ENCODE results near the gene FERMT1. TPM values are rescaled to one million over a fixed set of nuclear protein-coding genes. Genes with fewer than 3 reads are reported as not detected.

The FERMT1 gene
- total RNA-seq, 2 donors from 2014 or later: 3.5 to 4.1 TPM

GRCh38 chr20:6046432-6046831 lies 76.4 kb downstream of the FERMT1 start:
- H3K4me3 ChIP-seq (ENCODE audit: low read length): no peak overlapping the region
- Mint-ChIP-seq H3K4me3 (no peak overlapping the region), H3K4me1 (no peaks in the 10 kb centered on the region), H3K9me3 (no peaks in the 10 kb centered on the region), H3K27ac (no peak overlapping the region), H3K36me3 (ENCODE audit: low read depth) (peaks cover 16% of the 10 kb centered on the region), H3K27me3 (ENCODE audit: insufficient read depth) (peaks cover 33% of the 10 kb centered on the region)
- TF ChIP-seq CTCF (conservative IDR thresholded peaks at IDR 0.05): no peak
- H3K4me1 ChIP-seq (ENCODE audit: control insufficient read depth, insufficient read depth, low read length): no peaks in the 10 kb centered on the region
- no peaks in the 10 kb centered on the region for H3K36me3 ChIP-seq (ENCODE audit: control insufficient read depth, insufficient read depth, low read length)
- no peak for DNase-seq
- H3K27me3 ChIP-seq (ENCODE audit: control insufficient read depth, insufficient read depth, low read length, poor library complexity, severe bottlenecking): peaks cover 15% of the 10 kb centered on the region
- H3K9ac ChIP-seq (ENCODE audit: extremely low read depth, low read length, poor library complexity, severe bottlenecking): no peak overlapping the region
- H3K9me3 ChIP-seq (ENCODE audit: control insufficient read depth, low read length): no peaks in the 10 kb centered on the region
- no peak overlapping the region for H3K27ac ChIP-seq (ENCODE audit: low read depth, low read length)
- WGBS, 2 experiments (ENCODE audit: insufficient coverage in 1 of 2, insufficient read length in 1 of 2): 94 to 100% methylated on average over 1 of the region's 1 CpG

GRCh38 chr20:6045566-6045965 lies 77.3 kb downstream of the FERMT1 start:
- no peak for TF ChIP-seq CTCF (conservative IDR thresholded peaks at IDR 0.05)
- H3K9me3 Mint-ChIP-seq: no peaks in the 10 kb centered on the region
- no peak overlapping the region for H3K4me3 Mint-ChIP-seq
- Histone ChIP-seq H3K9me3 (ENCODE audit: control insufficient read depth, low read length) (no peaks in the 10 kb centered on the region), H3K4me1 (ENCODE audit: control insufficient read depth, insufficient read depth, low read length) (no peaks in the 10 kb centered on the region), H3K36me3 (ENCODE audit: control insufficient read depth, insufficient read depth, low read length) (peaks cover 2% of the 10 kb centered on the region), H3K27ac (ENCODE audit: low read depth, low read length) (no peak overlapping the region), H3K9ac (ENCODE audit: extremely low read depth, low read length, poor library complexity, severe bottlenecking) (no peak overlapping the region), H3K4me3 (ENCODE audit: low read length) (no peak overlapping the region), H3K27me3 (ENCODE audit: control insufficient read depth, insufficient read depth, low read length, poor library complexity, severe bottlenecking) (peaks cover 6% of the 10 kb centered on the region)
- DNase-seq: no peak
- H3K27me3 Mint-ChIP-seq (ENCODE audit: insufficient read depth): peaks cover 24% of the 10 kb centered on the region
- no peaks in the 10 kb centered on the region for H3K4me1 Mint-ChIP-seq
- H3K27ac Mint-ChIP-seq: no peak overlapping the region
- peaks cover 18% of the 10 kb centered on the region for H3K36me3 Mint-ChIP-seq (ENCODE audit: low read depth)

GRCh38 chr20:6044115-6044514 lies 78.7 kb downstream of the FERMT1 start:
- peaks cover 11% of the 10 kb centered on the region for H3K27me3 Mint-ChIP-seq (ENCODE audit: insufficient read depth)
- H3K4me3 ChIP-seq (ENCODE audit: low read length): no peak overlapping the region
- H3K27ac ChIP-seq (ENCODE audit: low read depth, low read length): no peak overlapping the region
- TF ChIP-seq CTCF (conservative IDR thresholded peaks at IDR 0.05): no peak
- H3K4me3 Mint-ChIP-seq: no peak overlapping the region
- H3K36me3 Mint-ChIP-seq (ENCODE audit: low read depth): peaks cover 26% of the 10 kb centered on the region
- no peaks in the 10 kb centered on the region for H3K9me3 Mint-ChIP-seq
- H3K4me1 ChIP-seq (ENCODE audit: control insufficient read depth, insufficient read depth, low read length): no peaks in the 10 kb centered on the region
- DNase-seq: peak; percentile 83
- no peaks in the 10 kb centered on the region for H3K27me3 ChIP-seq (ENCODE audit: control insufficient read depth, insufficient read depth, low read length, poor library complexity, severe bottlenecking)
- no peaks in the 10 kb centered on the region for H3K4me1 Mint-ChIP-seq
- 92 to 100% methylated on average over 1 to 2 of the region's 2 CpGs for WGBS, 2 experiments (ENCODE audit: insufficient coverage in 1 of 2, insufficient read length in 1 of 2)
- no peaks in the 10 kb centered on the region for H3K9me3 ChIP-seq (ENCODE audit: control insufficient read depth, low read length)
- H3K9ac ChIP-seq (ENCODE audit: extremely low read depth, low read length, poor library complexity, severe bottlenecking): no peak overlapping the region
- H3K36me3 ChIP-seq (ENCODE audit: control insufficient read depth, insufficient read depth, low read length): peaks cover 17% of the 10 kb centered on the region
- no peak overlapping the region for H3K27ac Mint-ChIP-seq
